Spleen (tissue), 7 donors: ENCODE data around the gene SOX6.

ENCODE experiments used
- CTCF ChIP-seq, 11 experiments: fragments of 200-600 bp in 7 of 11; fragments of 450-650 bp in 4 of 11; sonication (generic) in 4 of 11; IDR thresholded peaks in 8 of 11; conservative IDR thresholded peaks in 3 of 11; 1 replicate in 7 of 11; 2 replicates in 4 of 11; pipeline versions ENCODE4 v1.4.0 to v1.8.0; 2016 to 2021; ENCODE audit warnings: antibody characterized with exemption in 11 of 11, inconsistent platforms in 4 of 11, mild to moderate bottlenecking in 1 of 11
- POLR2AphosphoS5 ChIP-seq, 3 donors: sonication (generic); formaldehyde crosslinking; IDR thresholded peaks; one replicate each; pipeline ENCODE4 v1.5.1; 2017; ENCODE audit warnings: antibody characterized with exemption in 3 of 3
- donor health status: DM: no; HTN: no; CAD: no; lungs with moderate emphysema.
- donor health status: DM: no; HTN: no; CAD: no.
- donor health status: DM: no; HTN: no; CAD: no.

GRCh38 chr11:16262645-16262955 lies 93.7 kb downstream of the SOX6 start:
- TF ChIP-seq CTCF (IDR thresholded peaks at IDR 0.05 in 8 of 11, conservative IDR thresholded peaks at IDR 0.05 in 3 of 11), result no peak
- TF ChIP-seq POLR2AphosphoS5 (IDR thresholded peaks at IDR 0.05), result no peak
